ENCODE measurements around the gene SEC31B.

DNA sequence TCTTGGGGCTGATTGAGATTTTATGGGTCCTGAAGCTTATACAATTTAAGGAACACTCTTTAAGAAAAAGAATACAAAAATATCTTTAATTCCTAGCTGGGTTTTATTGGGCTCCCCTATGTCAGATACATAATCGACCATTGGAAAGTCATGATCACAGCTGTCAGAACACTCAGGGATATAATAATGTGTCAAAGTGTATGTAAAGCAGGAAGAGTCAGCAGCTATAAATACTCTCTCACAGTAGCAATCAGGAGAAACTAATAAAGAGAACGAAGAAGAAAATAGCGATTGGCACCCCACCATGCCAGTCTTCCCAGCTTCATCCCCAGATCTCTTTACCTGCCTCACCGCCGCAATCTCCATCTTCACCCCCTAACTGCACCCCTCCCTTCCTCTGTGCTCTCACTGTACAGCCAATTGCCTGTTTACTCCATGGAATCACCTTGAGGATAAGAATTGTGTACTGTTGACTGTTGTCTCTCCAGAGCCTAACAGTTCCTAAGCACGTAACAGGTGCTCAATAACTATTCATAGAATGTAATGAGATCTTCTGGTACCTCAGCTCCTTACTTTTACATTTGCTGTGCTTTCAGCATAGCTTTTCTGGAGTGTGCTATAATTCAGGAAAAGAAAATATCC is 80.9 kb downstream of the SEC31B start:
- TF ChIP-seq, protein P1, sequence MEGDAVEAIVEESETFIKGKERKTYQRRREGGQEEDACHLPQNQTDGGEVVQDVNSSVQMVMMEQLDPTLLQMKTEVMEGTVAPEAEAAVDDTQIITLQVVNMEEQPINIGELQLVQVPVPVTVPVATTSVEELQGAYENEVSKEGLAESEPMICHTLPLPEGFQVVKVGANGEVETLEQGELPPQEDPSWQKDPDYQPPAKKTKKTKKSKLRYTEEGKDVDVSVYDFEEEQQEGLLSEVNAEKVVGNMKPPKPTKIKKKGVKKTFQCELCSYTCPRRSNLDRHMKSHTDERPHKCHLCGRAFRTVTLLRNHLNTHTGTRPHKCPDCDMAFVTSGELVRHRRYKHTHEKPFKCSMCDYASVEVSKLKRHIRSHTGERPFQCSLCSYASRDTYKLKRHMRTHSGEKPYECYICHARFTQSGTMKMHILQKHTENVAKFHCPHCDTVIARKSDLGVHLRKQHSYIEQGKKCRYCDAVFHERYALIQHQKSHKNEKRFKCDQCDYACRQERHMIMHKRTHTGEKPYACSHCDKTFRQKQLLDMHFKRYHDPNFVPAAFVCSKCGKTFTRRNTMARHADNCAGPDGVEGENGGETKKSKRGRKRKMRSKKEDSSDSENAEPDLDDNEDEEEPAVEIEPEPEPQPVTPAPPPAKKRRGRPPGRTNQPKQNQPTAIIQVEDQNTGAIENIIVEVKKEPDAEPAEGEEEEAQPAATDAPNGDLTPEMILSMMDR (IDR thresholded peaks at IDR 0.05): no peak
- TF ChIP-seq POLR2A (IDR thresholded peaks at IDR 0.05): no peak

All from Peyer's patch (tissue), 4 donors.